Fibroblast of lung (primary cell): ENCODE results near the gene NPHS2. TPM values are rescaled to one million over a fixed set of nuclear protein-coding genes. Genes with fewer than 3 reads are reported as not detected.

Source experiments
- DNase-seq, 2 donors: peaks; one replicate each; pipeline versions ENCODE4 v3.0.0 to v3.0.0-alpha.2; 2010; ENCODE audit warnings: low read depth in 2 of 2
- H2AFZ ChIP-seq: 2 replicates; pipeline ENCODE4 v1.5.1; 2012; ENCODE audit warnings: low read length, control low read depth, inconsistent platforms
- H3K27ac ChIP-seq: 2 replicates; pipeline ENCODE4 v1.5.1; 2011; ENCODE audit warnings: low read length, control low read depth; ENCODE audit not compliant: insufficient read depth
- H3K27me3 ChIP-seq: 2 replicates; pipeline ENCODE4 v1.5.1; 2011; ENCODE audit warnings: mild to moderate bottlenecking, low read length; ENCODE audit not compliant: control insufficient read depth, insufficient read depth
- H3K36me3 ChIP-seq: 2 replicates; pipeline ENCODE4 v1.5.1; 2011; ENCODE audit warnings: low read length; ENCODE audit not compliant: control insufficient read depth, insufficient read depth
- H3K4me1 ChIP-seq: 2 replicates; pipeline ENCODE4 v1.5.1; 2011; ENCODE audit warnings: low read length; ENCODE audit not compliant: control insufficient read depth, insufficient read depth; ENCODE audit errors: extremely low read depth
- H3K4me2 ChIP-seq: 2 replicates; pipeline ENCODE4 v1.5.1; 2011; ENCODE audit warnings: low read length, control low read depth; ENCODE audit not compliant: insufficient read depth; ENCODE audit errors: extremely low read depth
- H3K4me3 ChIP-seq, 4 experiments: fragments of 200-600 bp in 1 of 4; sonication (generic) in 1 of 4; replicated peaks in 1 of 4; 2 replicates each; pipeline ENCODE4 v1.5.1; 2011 to 2016; ENCODE audit warnings: low read length in 4 of 4, low read depth in 3 of 4, mild to moderate bottlenecking in 3 of 4, control low read depth in 2 of 4, inconsistent platforms in 1 of 4, mixed read lengths in 1 of 4; ENCODE audit not compliant: insufficient read depth in 1 of 4; ENCODE audit errors: control extremely low read depth in 1 of 4
- H3K79me2 ChIP-seq: 2 replicates; pipeline ENCODE4 v1.5.1; 2012; ENCODE audit warnings: mild to moderate bottlenecking, low read length, inconsistent platforms; ENCODE audit not compliant: control insufficient read depth, insufficient read depth
- H3K9ac ChIP-seq: 2 replicates; pipeline ENCODE4 v1.5.1; 2011; ENCODE audit warnings: mild to moderate bottlenecking, low read length, control low read depth; ENCODE audit not compliant: insufficient read depth
- H3K9me3 ChIP-seq: 2 replicates; pipeline ENCODE4 v1.5.1; 2012; ENCODE audit warnings: low read depth, low read length; ENCODE audit not compliant: control insufficient read depth, insufficient read depth
- H4K20me1 ChIP-seq: 2 replicates; pipeline ENCODE4 v1.5.1; 2011; ENCODE audit warnings: low read length; ENCODE audit not compliant: control insufficient read depth, insufficient read depth; ENCODE audit errors: extremely low read depth
- CTCF ChIP-seq, 2 donors: IDR thresholded peaks in 1 of 2; conservative IDR thresholded peaks in 1 of 2; 1 replicate in 1 of 2; 2 replicates in 1 of 2; pipeline ENCODE4 v1.5.1; 2011 to 2012; ENCODE audit warnings: low read length in 2 of 2, control low read depth in 1 of 2, inconsistent platforms in 1 of 2, low read depth in 1 of 2, mild to moderate bottlenecking in 1 of 2
- EZH2 ChIP-seq: IDR thresholded peaks from 2 replicates; pipeline ENCODE4 v1.5.1; 2012; ENCODE audit warnings: low read length, control low read depth, mild to moderate bottlenecking; ENCODE audit errors: missing control alignments
- polyA plus RNA-seq, 2 donors: library from polyadenylated mRNA; depleted of rRNA in 1 of 2; stranded (reverse) in 1 of 2; unstranded in 1 of 2; fragments of >200 nt; gene quantifications; 2 replicates each; pipeline ENCODE4 v1.2.1, GENCODE V29; 2011 to 2012; ENCODE audit warnings: missing spikeins in 1 of 2
- total RNA-seq: library from RNA; depleted of rRNA; stranded (reverse); fragments of >200 nt; gene quantifications from 2 replicates; pipeline ENCODE4 v1.2.1, GENCODE V29; 2014

Gene NPHS2
- total and polyA plus RNA-seq, 2 donors (not counting 1 experiment from before 2014, with no cell fraction given), result not detected

GRCh38 chr1:179591253-179591591, 15.5 kb upstream of the NPHS2 start:
- H3K27ac ChIP-seq, result no peak overlapping the region
- H3K4me2 ChIP-seq, result no peak overlapping the region
- no peak overlapping the region for H3K9ac ChIP-seq
- H4K20me1 ChIP-seq, result no peaks in the 10 kb centered on the region
- no peaks in the 10 kb centered on the region for H3K79me2 ChIP-seq
- H3K4me1 ChIP-seq, result no peaks in the 10 kb centered on the region
- no peak for DNase-seq
- H2AFZ ChIP-seq, result no peak overlapping the region
- H3K27me3 ChIP-seq, result peaks cover 2% of the 10 kb centered on the region
- H3K4me3 ChIP-seq, result no peak overlapping the region
- H3K9me3 ChIP-seq, result no peaks in the 10 kb centered on the region
- TF ChIP-seq CTCF (conservative IDR thresholded peaks at IDR 0.05 in 1 of 2, IDR thresholded peaks at IDR 0.05 in 1 of 2; ENCODE audit: low read depth in 1 of 2, low read length in 2 of 2), result no peak
- TF ChIP-seq EZH2, result no peak
- H3K36me3 ChIP-seq, result no peaks in the 10 kb centered on the region

GRCh38 chr1:179590671-179591070, 14.9 kb upstream of the NPHS2 start:
- Histone ChIP-seq H3K79me2 (no peaks in the 10 kb centered on the region), H2AFZ (no peak overlapping the region), H3K36me3 (no peaks in the 10 kb centered on the region), H4K20me1 (no peaks in the 10 kb centered on the region), H3K4me2 (no peak overlapping the region), H3K4me3 (no peak overlapping the region), H3K9me3 (no peaks in the 10 kb centered on the region), H3K9ac (no peak overlapping the region), H3K27ac (no peak overlapping the region), H3K27me3 (peaks cover 2% of the 10 kb centered on the region), H3K4me1 (no peaks in the 10 kb centered on the region)
- TF ChIP-seq CTCF (conservative IDR thresholded peaks at IDR 0.05 in 1 of 2, IDR thresholded peaks at IDR 0.05 in 1 of 2; ENCODE audit: low read depth in 1 of 2, low read length in 2 of 2), result no peak
- TF ChIP-seq EZH2, result no peak
- no peak for DNase-seq

GRCh38 chr1:179589509-179589908, 13.8 kb upstream of the NPHS2 start:
- H3K4me2 ChIP-seq, result no peak overlapping the region
- no peaks in the 10 kb centered on the region for H3K9me3 ChIP-seq
- no peak overlapping the region for H3K4me3 ChIP-seq
- no peaks in the 10 kb centered on the region for H3K36me3 ChIP-seq
- H3K27me3 ChIP-seq, result peaks cover 2% of the 10 kb centered on the region
- no peak for DNase-seq
- H3K9ac ChIP-seq, result no peak overlapping the region
- H3K79me2 ChIP-seq, result no peaks in the 10 kb centered on the region
- TF ChIP-seq CTCF (conservative IDR thresholded peaks at IDR 0.05 in 1 of 2, IDR thresholded peaks at IDR 0.05 in 1 of 2; ENCODE audit: low read depth in 1 of 2, low read length in 2 of 2) (no peak), EZH2 (no peak)
- no peaks in the 10 kb centered on the region for H3K4me1 ChIP-seq
- H3K27ac ChIP-seq, result no peak overlapping the region
- no peak overlapping the region for H2AFZ ChIP-seq
- no peaks in the 10 kb centered on the region for H4K20me1 ChIP-seq
